ENCODE measurements around the gene SOCS1. TPM values are rescaled to one million over a fixed set of nuclear protein-coding genes. Genes with fewer than 3 reads are reported as not detected.

Gene SOCS1
- total RNA-seq = 11.2 to 12.3 TPM (median 11.7 TPM) in 3 replicates

- peak; percentile 99 for TF ChIP-seq CTCF (IDR thresholded peaks at IDR 0.05; ENCODE audit: unreplicated experiment)
- peak; percentile 85 to 92 for DNase-seq (ENCODE audit: low spot score in 2 of 2, unreplicated experiment in 2 of 2)
- Mint-ChIP-seq H3K27ac (peak within 1 kb of the TSS; percentile 98), H3K4me3 (peak within 1 kb of the TSS; percentile 90), H3K4me1 (peaks cover 32% of the 10 kb centered on the region), H3K27me3 (ENCODE audit: low read depth) (no peaks in the 10 kb centered on the region), H3K36me3 (no peaks in the 10 kb centered on the region), H3K9me3 (no peaks in the 10 kb centered on the region)
Observed at GRCh38 chr16:11255737-11256660, at the start of gene SOCS1. TSS of gene SOCS1 (minus strand) at chr16:11256204. CDS start at chr16:11255478, 726 bp downstream.

GRCh38 chr16:11303405-11304138, 47.6 kb upstream of the SOCS1 start:
- H3K27me3 Mint-ChIP-seq (ENCODE audit: low read depth) = no peaks in the 10 kb centered on the region
- H3K36me3 Mint-ChIP-seq = no peaks in the 10 kb centered on the region
- peak; percentile 46 to 58 for DNase-seq (ENCODE audit: low spot score in 2 of 2, unreplicated experiment in 2 of 2)
- H3K27ac Mint-ChIP-seq = peak overlapping the region; percentile 93
- no peak for TF ChIP-seq CTCF (IDR thresholded peaks at IDR 0.05; ENCODE audit: unreplicated experiment)
- H3K4me1 Mint-ChIP-seq = peaks cover 30% of the 10 kb centered on the region
- no peaks in the 10 kb centered on the region for H3K9me3 Mint-ChIP-seq
- H3K4me3 Mint-ChIP-seq = peak overlapping the region; percentile 20

GRCh38 chr16:11302977-11303376, 47.0 kb upstream of the SOCS1 start:
- peak overlapping the region; percentile 93 for H3K27ac Mint-ChIP-seq
- DNase-seq (ENCODE audit: low spot score in 2 of 2, unreplicated experiment in 2 of 2) = no peak
- TF ChIP-seq CTCF (IDR thresholded peaks at IDR 0.05; ENCODE audit: unreplicated experiment) = no peak
- H3K4me1 Mint-ChIP-seq = peaks cover 27% of the 10 kb centered on the region
- no peaks in the 10 kb centered on the region for H3K9me3 Mint-ChIP-seq
- no peaks in the 10 kb centered on the region for H3K27me3 Mint-ChIP-seq (ENCODE audit: low read depth)
- no peaks in the 10 kb centered on the region for H3K36me3 Mint-ChIP-seq
- H3K4me3 Mint-ChIP-seq = peak overlapping the region; percentile 11

- H3K27me3 Mint-ChIP-seq (ENCODE audit: low read depth) = no peaks in the 10 kb centered on the region
- DNase-seq (ENCODE audit: low spot score in 2 of 2, unreplicated experiment in 2 of 2) = no peak
- H3K36me3 Mint-ChIP-seq = no peaks in the 10 kb centered on the region
- peak overlapping the region; percentile 68 for H3K27ac Mint-ChIP-seq
- TF ChIP-seq CTCF (IDR thresholded peaks at IDR 0.05; ENCODE audit: unreplicated experiment) = no peak
- peaks cover 37% of the 10 kb centered on the region for H3K4me1 Mint-ChIP-seq
- H3K9me3 Mint-ChIP-seq = no peaks in the 10 kb centered on the region
- no peak overlapping the region for H3K4me3 Mint-ChIP-seq
Observed at GRCh38 chr16:11301645-11302501, 45.9 kb upstream of the SOCS1 start.

- Mint-ChIP-seq H3K27me3 (ENCODE audit: low read depth) (no peaks in the 10 kb centered on the region), H3K36me3 (no peaks in the 10 kb centered on the region), H3K27ac (no peak overlapping the region), H3K9me3 (no peaks in the 10 kb centered on the region), H3K4me1 (peaks cover 44% of the 10 kb centered on the region), H3K4me3 (no peak overlapping the region)
- no peak for DNase-seq (ENCODE audit: low spot score in 2 of 2, unreplicated experiment in 2 of 2)
- no peak for TF ChIP-seq CTCF (IDR thresholded peaks at IDR 0.05; ENCODE audit: unreplicated experiment)
Observed at GRCh38 chr16:11300560-11300892, 44.5 kb upstream of the SOCS1 start.
